ENCODE measurements around the gene MCTP1. TPM values are rescaled to one million over a fixed set of nuclear protein-coding genes. Genes with fewer than 3 reads are reported as not detected.
A peak's percentile ranks its signal among the peaks of the same experiment; 100 is the strongest.

The MCTP1 gene
- polyA plus RNA-seq, 1 donor (not counting 4 experiments of a cell fraction or from before 2014, with no cell fraction given) = 4.9 TPM

GRCh38 chr5:95285409-95285755, 488 bp upstream of the MCTP1 start:
- DNase-seq (ENCODE audit: low read depth, low spot score) = no peak
- no peak for FAIRE-seq
- H3K27ac ChIP-seq (ENCODE audit: control insufficient read depth, insufficient read depth, low read length) = no peak overlapping the region
- no peaks in the 10 kb centered on the region for H3K36me3 ChIP-seq (ENCODE audit: control insufficient read depth in 2 of 2, extremely low read depth in 1 of 2, insufficient read depth in 2 of 2, low read length in 2 of 2)
- H3K27me3 ChIP-seq (ENCODE audit: control insufficient read depth, extremely low read depth, insufficient read depth, low read length) = peaks cover 41% of the 10 kb centered on the region
- H3K4me2 ChIP-seq (ENCODE audit: control insufficient read depth, extremely low read depth, insufficient read depth, low read depth, low read length) = no peak overlapping the region
- peaks cover 3% of the 10 kb centered on the region for H4K20me1 ChIP-seq (ENCODE audit: control insufficient read depth, extremely low read depth, insufficient read depth, low read length)
- TF ChIP-seq CTCF (optimal IDR thresholded peaks at IDR 0.05 in 1 of 3, IDR thresholded peaks at IDR 0.05 in 1 of 3, conservative IDR thresholded peaks at IDR 0.05 in 1 of 3; ENCODE audit: extremely low read depth in 1 of 3, insufficient read depth in 2 of 3, low read length in 3 of 3) (no peak), EZH2 (IDR thresholded peaks at IDR 0.05; ENCODE audit: low read length) (peak; percentile 94)
- no peak overlapping the region for H3K4me3 ChIP-seq (ENCODE audit: control insufficient read depth in 2 of 3, extremely low read depth in 1 of 3, insufficient read depth in 2 of 3, low read depth in 1 of 3, low read length in 3 of 3)
- dilution Hi-C loops (cut with MboI; ENCODE audit: extremely low pct_ligation_motif_present, low sequenced_read_pairs) = no loop called here
- no peaks in the 10 kb centered on the region for H3K9me1 ChIP-seq (ENCODE audit: control insufficient read depth, extremely low read depth, insufficient read depth, low read length)
- H3K79me2 ChIP-seq (ENCODE audit: control insufficient read depth, insufficient read depth, low read length) = no peaks in the 10 kb centered on the region
- no peaks in the 10 kb centered on the region for H3K9me3 ChIP-seq (ENCODE audit: control insufficient read depth, low read depth, low read length)
- H3K9ac ChIP-seq (ENCODE audit: control insufficient read depth, extremely low read depth, insufficient read depth, low read length) = no peak overlapping the region
- peaks cover 3% of the 10 kb centered on the region for H3K4me1 ChIP-seq (ENCODE audit: control insufficient read depth, extremely low read depth, insufficient read depth, low read length)
- no peak overlapping the region for H2AFZ ChIP-seq (ENCODE audit: control insufficient read depth, low read length)

GRCh38 chr5:95283761-95284571, 928 bp downstream of the MCTP1 start:
- FAIRE-seq (no peak), DNase-seq (ENCODE audit: low read depth, low spot score) (no peak)
- dilution Hi-C loops (cut with MboI; ENCODE audit: extremely low pct_ligation_motif_present, low sequenced_read_pairs) = no loop called here
- TF ChIP-seq CTCF (optimal IDR thresholded peaks at IDR 0.05 in 1 of 3, IDR thresholded peaks at IDR 0.05 in 1 of 3, conservative IDR thresholded peaks at IDR 0.05 in 1 of 3; ENCODE audit: extremely low read depth in 1 of 3, insufficient read depth in 2 of 3, low read length in 3 of 3) = peak in 2 of 3 experiments; percentile 61 to 66
- TF ChIP-seq EZH2 (IDR thresholded peaks at IDR 0.05; ENCODE audit: low read length) = no peak
- Histone ChIP-seq H3K4me3 (ENCODE audit: control insufficient read depth in 2 of 3, extremely low read depth in 1 of 3, insufficient read depth in 2 of 3, low read depth in 1 of 3, low read length in 3 of 3) (peak overlapping the region; percentile 41 to 64 (median 51)), H3K4me1 (ENCODE audit: control insufficient read depth, extremely low read depth, insufficient read depth, low read length) (peaks cover 3% of the 10 kb centered on the region), H3K79me2 (ENCODE audit: control insufficient read depth, insufficient read depth, low read length) (no peaks in the 10 kb centered on the region), H3K9me3 (ENCODE audit: control insufficient read depth, low read depth, low read length) (no peaks in the 10 kb centered on the region), H3K27me3 (ENCODE audit: control insufficient read depth, extremely low read depth, insufficient read depth, low read length) (peaks cover 41% of the 10 kb centered on the region), H3K9me1 (ENCODE audit: control insufficient read depth, extremely low read depth, insufficient read depth, low read length) (no peaks in the 10 kb centered on the region), H3K27ac (ENCODE audit: control insufficient read depth, insufficient read depth, low read length) (no peak overlapping the region), H3K36me3 (ENCODE audit: control insufficient read depth in 2 of 2, extremely low read depth in 1 of 2, insufficient read depth in 2 of 2, low read length in 2 of 2) (no peaks in the 10 kb centered on the region), H4K20me1 (ENCODE audit: control insufficient read depth, extremely low read depth, insufficient read depth, low read length) (peaks cover 3% of the 10 kb centered on the region), H3K4me2 (ENCODE audit: control insufficient read depth, extremely low read depth, insufficient read depth, low read depth, low read length) (peak overlapping the region; percentile 76), H3K9ac (ENCODE audit: control insufficient read depth, extremely low read depth, insufficient read depth, low read length) (no peak overlapping the region), H2AFZ (ENCODE audit: control insufficient read depth, low read length) (peak overlapping the region; percentile 58)
